HG02981 (cell line): ENCODE results near the gene GJD2.

ENCODE experiments used
- ATAC-seq: cut with Tn5 transposase; IDR thresholded peaks from one replicate; pipeline ENCODE4 v1.9.1; 2021; ENCODE audit warnings: mild to moderate bottlenecking, moderate library complexity; ENCODE audit not compliant: unreplicated experiment

Gene GJD2

DNA sequence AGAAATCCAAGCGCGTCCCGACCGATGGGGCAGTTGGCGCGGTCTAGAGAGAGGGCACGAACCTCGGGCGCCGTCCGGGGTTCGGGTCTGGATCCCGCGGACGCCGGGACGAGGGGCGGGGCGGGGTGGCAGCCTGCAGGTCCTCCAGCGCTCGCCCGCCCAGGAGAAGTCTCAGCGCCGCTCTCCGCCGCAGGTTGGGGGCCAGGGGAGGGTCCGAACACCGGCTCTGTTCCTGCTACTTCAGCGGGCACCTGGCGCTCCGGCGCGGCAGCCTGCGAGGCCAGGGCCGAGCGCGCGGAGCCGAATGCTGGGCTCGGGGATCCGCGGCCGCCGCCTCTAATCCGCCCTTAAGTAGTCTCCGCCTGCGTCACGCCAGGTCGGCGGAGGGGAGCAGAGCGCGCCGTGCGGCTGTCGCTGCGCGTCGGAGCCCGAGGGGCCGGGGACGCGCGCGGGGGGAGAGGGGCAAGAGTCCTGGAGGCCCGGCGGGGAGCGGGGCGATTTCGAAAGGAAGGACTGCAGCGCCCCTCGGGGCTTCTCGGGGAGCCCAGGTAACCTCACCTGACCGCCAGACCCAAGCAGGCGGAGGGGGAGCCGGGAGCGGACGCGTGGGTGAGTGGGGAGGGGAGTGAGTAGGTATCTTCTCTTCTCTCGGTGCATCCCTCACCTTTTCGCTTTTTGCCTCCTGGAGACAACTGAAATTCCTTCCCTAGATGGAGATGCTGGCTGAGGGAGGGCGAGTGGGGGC lies at the start of gene GJD2:
Gene GJD2 (minus strand): TSS at position 325 of the 745 bp plus-strand sequence. CDS start 510 bp downstream, outside the sequence.
- no peak for ATAC-seq

DNA sequence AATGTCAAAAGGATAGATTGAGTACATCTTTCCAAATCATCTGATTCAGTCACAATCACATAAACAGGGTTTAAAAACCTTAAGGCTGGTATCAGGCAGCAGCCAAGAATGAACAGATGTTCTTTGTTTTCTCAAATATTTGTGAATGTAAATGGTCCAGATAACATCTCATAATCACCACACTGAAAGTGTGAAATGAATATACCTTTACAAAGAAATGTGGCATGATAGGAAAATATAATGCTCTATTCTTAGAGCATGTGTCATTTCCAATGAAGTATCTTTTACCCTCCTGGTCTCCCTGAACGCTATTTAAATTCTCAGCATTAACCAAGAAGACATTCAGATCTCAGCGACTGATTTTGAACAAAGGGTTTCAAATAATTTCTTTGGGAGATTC lies 49.3 kb upstream of the GJD2 start:
- ATAC-seq: no peak

DNA sequence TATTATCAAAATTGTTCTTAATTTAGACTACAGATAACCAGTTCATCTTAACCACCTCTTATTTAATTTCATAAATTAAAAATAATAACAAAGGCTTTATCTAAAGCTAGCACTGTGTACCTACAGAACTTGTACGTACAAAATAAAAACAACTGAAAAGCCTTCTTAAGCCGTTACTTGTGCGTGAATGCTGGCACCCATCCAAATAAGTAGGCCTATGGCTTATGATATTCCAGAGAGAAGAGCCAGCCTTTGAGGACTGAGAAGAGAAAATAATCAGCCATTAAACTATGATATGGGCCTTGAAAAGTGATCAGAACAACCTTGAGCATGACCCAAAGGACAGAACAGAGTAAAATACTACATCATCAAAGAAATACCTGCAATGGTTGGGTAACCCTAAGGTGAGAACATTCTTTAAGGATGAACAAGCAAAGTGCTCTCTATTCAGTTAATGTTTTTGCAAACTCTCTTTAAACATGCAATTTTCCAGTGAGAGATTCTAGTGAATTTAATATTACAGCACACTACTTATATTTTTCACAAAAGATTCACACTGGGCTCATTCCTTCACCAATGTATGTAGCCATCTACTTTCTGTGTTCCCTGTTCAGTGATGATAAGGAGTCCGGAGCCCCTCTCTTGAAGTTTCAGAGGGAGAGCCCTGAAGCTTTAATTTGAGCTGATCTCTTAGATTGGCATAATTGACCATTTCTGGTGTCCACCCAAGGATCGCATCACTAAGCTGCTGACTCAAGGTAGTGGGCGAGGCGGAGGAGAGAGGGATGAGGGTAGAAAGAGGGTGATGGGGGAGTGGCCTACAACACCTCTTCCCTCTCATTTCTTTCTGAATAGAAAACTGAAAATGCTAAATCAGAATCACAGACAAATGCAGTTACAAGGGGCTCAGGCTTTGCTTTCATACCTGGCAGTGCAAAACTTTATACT lies 48.3 kb upstream of the GJD2 start:
- no peak for ATAC-seq

DNA sequence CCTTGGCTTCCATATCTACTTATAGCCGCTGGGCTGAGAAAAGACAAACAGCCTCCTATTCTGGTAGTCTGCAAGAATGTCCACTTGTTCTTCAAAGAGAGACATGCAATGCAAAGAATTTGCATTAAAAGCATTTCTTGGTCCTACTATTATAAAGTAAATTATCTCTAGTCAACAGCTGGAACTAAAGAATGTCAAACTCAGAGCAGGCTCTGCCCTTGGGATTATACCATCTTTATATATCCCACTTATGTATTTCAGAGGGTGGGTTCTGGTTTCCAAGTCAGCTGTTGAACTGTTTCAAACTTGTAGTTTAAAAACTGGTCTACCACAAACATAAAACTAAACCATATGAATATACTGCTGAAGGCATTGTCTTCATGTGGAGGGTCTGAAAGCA lies 47.6 kb upstream of the GJD2 start:
- ATAC-seq: no peak

DNA sequence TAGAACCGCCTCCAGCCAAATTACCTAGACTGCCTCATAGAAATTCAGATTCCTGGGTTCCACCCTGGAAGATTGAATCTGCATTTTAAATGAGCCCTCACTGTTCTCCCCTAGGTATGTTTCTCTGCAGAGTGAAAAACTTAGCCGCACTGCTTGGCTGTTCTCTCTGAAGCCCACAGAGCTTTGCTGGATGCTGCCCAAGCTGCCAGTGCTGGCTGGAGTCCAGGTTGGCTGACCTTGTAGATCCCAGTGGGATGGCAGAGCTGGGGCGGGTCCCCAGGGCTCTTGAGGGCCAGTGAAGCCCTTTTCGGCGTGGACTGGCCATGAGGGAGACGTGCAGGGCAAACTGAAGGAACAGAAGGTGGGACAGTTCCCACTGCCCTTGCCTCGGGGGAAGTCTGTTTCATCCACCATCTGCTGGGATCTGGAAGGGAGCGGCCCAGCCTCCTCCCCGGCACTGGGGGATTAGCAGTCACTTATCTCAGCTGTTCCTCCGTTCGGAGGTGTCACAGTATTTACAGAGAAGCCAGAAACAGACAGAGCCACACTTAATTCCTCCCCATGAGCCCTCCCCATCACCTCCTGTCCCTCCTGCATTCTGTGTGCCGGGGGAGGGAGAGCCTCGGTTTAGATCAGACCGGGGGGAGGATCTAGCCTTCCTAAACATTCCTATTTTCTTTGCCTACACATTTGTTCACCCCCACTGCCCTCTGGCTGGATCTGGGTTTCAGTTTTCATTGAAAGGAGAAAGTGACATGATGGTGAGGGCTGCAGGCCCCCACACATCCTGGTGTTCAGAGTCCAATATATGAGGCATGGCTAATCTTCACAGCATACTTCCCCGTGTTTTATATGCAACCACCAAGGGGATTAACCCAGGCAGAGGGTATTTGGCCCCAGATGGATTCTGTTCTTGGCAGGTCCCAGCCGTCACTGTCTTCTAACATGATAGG lies 44.6 kb upstream of the GJD2 start:
- ATAC-seq: no peak

DNA sequence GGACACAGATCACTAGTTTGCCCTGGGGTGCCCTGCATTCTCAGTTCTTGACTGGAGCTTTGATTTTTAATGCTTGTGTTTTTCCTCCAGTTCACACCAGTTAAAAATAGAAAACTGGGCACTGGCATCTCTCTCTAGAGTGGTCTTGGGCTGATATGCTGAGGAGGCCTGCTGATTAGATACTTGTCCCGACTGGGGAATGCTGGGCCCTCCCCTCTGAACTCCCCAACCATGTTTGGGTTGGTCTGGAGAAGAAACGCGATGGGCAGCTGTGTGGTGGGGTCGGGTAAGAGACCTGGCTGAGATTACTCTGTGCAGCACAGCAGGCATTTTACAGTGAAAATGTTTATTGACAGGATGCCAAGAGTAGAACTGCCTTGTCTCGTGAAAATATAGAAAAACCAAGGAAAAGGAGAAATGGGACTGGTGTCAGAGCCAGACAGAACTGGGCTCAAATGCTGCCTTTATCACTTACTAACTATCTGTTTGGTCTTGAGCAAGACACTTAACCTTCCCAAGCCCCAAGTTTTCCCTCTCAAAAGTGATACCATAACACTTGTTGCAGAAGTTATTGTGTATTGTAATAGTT lies 42.1 kb upstream of the GJD2 start:
- ATAC-seq: no peak

DNA sequence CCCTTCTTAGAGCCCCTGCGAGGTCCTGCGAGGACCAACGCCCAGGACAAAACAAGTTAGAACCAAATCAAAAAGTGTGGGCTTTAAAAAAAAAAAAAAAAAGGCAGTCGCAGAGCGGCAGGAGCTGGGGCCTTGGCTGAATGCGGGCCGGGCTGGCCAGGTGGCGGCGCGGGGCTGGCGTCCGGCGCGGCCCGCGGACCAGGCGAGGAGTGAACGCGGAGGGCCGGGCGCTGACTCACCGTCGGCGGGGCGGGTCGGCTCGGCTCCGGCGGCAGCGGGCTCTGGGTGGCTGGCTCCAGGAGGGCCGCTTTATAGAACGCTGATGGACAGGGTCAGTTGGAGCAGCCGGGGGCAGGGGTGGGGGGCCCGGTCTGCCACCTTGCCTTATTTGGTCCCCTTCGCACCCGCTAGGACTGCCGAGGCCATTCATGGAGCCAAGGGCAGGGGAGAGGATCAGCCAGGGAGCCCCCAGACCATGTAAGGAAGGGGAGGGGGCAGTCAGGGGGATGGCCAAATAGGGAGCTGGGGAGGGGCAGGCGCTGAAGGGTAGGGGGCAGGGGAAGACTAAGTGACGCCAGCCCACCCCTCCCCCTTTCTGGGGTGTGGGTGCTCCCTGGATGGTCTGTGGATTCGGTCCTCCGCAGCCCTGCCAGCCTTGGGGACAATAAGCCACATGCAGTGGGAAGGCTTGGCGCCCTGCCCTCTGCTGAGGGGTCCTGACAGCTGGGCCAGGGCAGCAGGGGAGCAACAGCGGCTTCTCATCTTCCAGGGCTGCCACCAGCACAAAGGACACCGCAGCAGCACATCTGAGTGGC lies 40.7 kb upstream of the GJD2 start, which contains the start of gene ACTC1:
Gene ACTC1 (minus strand): TSS at position 283 of the 815 bp plus-strand sequence. CDS start 741 bp downstream, outside the sequence.
- ATAC-seq: no peak

DNA sequence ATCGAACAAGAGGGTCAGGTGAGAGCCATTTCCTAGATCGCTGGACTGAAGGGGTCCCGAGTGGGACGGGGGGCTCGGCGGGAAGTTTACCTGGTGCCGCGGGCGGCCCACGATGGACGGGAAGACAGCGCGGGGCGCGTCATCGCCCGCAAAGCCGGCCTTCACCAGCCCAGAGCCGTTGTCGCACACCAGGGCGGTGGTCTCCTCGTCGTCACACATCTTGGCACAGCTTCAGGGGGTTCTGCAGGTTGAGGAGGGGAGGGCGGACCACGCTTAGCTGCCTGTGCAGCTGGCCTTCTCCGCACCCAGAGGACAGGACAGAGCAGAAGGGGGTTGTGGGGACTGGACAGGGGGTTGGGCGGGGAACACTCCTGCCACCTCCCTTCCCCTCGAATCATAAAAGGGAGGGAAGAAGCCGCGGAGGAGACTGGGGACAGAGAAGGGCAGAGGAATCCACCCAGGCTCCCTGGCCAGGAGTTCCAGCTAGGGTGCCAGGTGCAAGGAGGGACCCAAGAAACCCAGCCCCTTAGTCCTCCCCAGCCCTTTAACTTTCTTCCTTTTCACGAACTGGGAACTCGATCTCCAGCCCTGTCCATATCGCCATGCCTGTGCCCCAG lies 39.9 kb upstream of the GJD2 start:
- no peak for ATAC-seq

DNA sequence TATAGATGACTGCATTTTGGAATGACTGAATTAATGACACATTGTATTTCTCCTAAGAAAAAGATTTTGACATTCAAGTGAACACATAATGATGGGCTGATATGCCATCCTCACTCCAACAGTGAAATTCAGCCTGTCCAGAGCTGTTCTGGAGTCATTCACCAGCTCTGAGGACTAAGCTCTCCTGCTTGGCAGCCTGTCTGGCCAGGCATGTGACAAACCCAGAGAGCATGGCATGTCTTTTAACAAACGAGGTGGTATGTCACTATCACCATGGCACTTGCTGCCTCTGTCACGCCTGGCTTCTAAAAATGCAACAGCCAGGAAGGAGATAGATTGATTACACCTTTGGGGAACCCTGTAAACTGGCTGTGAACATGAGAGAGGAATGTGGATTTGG lies 39.1 kb upstream of the GJD2 start:
- no peak for ATAC-seq

DNA sequence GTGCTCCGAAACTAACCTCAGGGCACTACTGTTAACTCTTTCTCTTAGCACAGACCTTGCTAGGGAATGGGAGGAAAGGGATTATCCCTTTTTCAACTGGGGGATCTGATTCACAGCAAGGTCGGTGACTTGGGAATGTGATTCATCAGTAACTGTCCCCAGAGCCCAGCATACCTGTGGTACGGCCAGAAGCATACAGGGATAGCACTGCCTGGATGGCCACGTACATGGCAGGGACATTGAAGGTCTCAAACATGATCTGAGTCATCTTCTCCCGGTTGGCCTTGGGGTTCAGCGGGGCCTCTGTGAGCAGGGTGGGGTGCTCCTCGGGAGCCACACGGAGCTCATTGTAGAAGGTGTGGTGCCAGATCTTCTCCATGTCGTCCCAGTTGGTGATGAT lies 38.3 kb upstream of the GJD2 start:
- ATAC-seq: no peak

DNA sequence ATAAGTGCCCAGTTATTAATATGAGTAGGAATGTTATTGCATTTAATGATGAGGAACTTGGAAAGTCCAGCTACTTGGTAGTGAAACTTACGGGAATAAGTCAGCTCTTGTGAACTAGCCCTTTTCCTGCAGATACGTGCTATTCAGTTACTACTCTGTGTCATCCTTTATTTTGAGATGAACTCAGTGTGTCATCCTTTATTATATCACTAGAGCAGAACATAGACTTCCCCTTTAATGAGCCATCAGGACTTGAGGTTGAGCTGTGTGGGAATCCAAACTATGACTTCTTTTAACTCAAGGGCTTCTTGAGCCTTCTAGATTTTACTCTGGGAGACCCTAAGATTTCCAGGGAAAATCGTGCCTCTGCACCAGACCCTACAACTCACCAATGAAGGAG lies 36.9 kb upstream of the GJD2 start:
- no peak for ATAC-seq

DNA sequence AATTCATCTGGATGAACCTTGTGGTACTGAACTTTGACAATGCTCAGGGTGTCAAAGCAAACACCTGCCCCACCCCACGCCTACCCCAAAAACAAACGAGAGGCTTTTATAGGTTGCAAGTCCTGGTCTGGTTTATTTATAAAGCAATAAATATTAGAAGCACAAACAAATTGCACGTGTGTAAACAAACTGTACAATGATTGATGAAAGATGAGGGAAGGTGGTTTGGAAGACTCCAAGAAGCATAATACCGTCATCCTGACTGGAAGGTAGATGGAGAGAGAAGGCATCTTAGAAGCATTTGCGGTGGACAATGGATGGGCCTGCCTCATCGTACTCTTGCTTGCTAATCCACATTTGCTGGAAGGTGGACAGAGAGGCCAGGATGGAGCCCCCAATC lies 35.3 kb upstream of the GJD2 start:
- no peak for ATAC-seq

DNA sequence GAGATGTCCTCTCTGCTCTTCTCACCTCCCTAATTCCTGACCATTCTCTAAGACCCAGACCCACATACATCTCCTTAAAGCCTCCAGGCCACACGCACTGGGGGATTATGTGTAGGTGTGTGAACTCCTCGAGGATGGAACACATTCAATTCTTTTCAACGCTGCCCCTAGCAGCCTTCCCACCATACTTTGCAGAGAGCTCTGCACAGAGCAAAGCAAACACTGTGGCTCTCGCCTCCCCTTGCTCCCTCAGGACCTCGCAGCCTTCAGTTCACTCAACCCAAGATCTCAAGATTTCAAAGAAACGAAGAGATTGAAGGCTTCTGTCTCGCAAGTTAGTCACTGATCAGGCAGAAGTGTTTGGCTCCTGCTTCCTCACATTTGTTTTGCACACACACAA lies 34.5 kb upstream of the GJD2 start:
- no peak for ATAC-seq

DNA sequence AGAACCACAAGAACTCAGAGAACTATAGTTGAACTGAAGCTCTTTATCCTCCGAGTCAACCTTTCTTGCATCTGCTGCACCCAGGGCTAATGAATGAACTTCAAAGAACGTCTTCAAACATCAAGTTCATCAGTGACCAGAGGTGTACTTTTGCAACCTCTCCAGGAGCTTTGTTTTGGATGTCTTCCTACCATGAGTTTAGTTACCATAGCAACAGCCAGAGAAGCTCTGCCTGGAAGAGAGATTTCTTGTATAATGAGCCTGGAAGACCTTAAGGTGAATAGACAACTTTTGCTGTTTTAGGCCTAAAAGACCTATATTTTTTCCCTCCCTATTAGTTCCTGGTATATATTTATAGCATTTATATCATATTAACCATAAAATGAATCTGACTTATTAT lies 31.4 kb upstream of the GJD2 start:
- no peak for ATAC-seq

DNA sequence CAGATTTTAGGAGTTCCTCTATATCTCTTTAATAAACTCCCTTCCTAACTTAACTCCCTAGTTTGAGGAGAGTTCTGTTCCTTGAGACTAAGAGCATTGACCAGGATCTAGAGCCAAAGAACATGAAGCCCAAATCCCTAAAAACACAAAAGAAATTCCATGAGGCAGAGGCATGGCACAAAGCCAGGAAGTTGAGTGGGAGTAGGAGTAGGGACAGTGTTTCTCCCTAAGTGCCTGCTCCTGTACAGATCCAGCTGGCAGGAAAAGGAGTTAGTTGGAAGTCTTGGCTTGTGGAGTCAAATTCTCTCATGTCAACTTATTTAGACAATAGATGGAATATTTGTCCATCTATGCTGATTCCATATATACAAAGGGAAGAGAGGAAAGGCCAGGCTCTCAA lies 29.2 kb upstream of the GJD2 start:
- no peak for ATAC-seq

DNA sequence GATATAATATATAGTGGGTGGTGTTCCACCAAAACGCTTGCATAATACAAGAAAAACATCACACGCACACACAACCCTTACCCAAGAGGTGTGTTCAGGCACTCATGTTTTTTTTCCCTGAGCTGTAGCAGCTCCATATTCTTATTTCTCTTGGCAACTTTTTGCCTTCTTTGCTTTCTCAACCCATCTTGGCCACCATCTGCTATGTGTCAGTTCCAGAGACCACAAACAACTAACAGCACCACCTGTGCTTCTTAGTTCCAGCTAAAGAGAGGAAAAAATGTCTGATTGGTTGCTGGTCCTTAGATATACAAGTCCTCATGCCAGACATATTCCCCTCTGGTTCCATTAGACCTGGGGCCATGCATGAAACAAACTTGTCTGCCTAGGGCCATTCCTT lies 28.6 kb upstream of the GJD2 start:
- ATAC-seq: no peak

DNA sequence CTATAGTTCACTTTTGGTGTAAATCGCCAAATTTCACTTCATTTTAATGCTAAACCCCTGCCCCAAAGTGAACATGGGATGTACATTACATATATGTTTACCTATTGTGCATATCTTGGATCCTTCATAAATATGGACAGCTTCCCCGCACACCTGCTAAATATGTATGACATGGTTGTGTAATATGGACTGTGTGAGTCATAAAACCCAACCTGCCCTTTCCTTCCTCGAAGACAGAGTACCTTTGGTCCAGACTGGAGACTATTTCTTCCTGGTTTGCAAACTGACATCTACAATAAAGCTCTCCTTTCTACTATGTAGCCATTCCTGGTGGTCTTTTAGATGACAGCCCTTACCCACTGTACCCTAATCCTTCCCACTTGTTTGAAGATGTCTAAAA lies 28.1 kb upstream of the GJD2 start:
- ATAC-seq: no peak

DNA sequence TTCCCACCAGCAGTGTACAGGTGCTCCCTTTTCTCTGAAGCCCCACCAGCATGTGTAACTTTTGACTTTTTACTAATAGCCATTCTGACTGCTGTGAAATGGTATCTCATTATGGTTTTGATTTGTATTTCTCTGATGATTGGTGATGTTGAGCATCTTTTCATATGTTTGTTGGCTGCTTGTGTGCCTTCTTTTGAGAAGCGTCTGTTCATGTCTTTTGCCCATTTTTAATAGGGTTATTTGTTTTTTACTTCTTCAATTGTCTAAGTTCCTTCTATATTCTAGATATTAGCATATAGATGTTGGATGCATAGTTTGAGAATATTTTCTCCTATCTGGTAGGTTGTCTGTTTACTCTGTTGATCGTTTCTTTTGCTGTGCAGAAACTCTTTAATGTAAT lies 25.9 kb upstream of the GJD2 start:
- no peak for ATAC-seq

DNA sequence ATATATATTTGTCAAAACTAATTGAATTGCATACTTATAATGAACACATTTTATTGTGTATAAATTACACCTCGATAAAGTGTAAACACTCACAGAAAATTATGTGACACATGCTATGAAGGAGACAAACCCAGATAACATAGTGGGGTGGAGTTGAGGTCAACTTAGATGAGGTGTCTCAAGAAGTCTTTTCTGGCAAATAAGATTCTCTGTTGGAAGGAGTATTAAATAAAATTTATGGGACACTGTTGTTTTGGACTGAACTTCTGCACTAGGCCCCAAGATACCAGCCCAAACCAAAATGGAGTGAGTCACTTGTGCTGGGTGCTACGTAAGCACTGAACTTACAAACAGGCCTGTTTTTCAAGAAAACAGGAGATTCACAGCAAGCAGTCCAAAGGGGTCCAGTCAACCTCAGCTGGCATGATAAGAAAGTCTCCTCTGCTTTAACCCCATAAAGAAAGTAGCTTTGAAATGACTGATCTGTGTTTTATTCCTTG lies 21.9 kb upstream of the GJD2 start:
- no peak for ATAC-seq
